ENCODE measurements around the gene ABI3BP.
A peak's percentile ranks its signal among the peaks of the same experiment; 100 is the strongest.

The ABI3BP gene

DNA sequence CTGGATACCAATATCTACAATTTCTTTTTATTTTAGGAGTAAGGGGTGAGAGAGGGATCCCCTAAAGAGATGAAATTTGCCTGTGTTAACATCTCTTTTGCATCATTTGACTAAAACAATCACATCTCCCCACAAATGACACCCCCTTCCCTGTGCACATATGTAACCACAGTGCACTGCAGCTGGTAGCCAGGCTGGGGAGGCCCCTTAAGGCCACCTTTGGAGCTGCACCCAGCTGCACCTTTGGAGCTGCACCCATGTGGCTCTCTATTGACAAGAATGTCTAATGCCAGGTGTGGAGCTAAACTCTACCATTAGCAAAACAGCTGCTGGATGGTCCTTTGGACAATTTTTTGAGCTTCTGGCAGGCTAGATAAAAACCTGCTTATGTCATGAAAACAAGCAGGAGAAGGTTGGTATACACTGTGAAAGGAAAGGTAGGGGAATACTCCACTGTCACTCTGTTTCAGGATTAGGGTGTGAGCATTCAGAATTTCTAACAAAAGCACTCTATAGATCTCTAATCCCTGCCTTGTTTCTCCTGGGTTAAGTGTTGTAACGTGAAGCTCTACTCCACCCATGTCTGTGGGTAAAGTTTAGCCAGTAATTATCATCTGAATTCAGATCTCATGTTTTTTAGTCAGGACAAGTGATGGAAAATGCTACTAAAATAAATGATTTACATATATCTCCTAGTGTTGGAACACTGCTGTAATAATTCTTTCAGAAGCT, 231.8 kb downstream of the ABI3BP start:
- DNase-seq, result peak in 1 of 2 experiments; percentile 29

DNA sequence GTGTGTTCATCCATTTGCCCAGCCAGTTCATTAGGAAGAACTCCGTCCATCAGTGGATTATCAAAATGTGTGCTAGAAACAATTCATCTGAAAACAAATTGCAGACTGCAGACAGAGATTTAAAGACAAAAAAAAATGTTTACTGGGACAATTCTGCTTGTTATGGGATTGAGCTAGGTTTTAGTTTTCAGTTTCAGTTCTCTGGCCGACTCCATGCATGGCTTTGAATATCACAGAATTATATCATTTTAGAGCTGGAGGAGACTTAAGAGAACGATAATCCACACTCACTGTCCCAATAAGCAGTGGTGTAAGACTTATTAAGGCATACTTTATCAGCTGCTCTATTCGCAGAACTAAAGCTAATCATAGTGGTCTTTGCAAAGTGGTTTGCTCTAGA, 232.8 kb downstream of the ABI3BP start:
- no peak for DNase-seq

DNA sequence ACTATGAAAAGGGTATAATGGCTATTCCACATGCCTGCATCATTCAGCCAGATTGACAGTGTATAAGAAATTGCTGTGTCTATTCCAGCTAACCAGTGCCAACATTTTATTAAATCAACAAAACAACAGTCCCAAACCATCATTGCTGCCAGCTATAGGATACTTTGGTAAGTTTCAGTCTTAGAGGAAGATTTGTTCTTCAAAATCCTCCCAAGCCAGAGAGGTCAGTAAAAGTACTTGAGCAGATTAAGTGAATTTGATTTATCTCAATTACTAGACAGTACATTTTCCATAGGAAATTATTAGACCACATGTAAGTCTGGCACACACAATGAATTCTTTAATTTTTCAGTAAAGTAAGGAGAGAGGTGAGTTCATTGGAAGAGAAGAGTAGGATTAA, 233.3 kb downstream of the ABI3BP start:
- DNase-seq, result no peak

DNA sequence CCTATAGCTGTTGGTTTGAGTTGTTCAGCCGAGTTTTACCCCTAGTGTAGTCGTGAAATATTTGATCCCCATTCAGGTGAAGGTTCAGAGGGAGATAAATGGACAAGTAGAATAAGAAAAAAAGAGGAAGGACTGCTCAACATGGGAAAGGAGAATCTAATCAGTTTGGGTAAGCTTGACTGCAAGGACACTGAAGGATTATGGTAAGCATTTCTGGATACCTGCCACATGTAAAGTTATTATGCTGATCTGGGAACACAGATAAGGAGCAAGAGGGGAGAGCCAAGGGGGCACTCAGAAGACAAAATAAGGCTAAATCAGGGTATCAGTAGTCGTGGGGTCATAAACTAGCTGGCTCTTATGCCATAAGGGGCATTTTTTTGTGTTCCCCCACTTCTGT, 234.1 kb downstream of the ABI3BP start:
- no peak for DNase-seq

DNA sequence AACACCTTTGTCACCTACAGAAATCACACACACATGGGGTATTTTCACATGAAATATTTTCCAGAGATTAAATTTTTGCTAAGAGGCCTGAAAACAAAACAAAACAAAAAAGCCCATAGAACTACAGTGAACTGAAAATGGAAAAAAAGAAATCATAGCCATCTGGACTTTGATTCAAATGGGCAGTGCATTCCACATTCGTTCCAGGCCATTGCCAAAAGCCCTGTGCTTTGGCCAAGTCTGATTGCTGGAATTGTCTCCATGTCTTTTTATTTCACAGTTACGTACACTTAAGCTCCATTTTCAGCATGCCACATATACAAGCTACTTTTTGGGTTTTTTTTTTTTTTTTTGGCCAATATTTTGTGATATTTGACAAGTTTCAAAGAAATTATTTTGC, 236.8 kb downstream of the ABI3BP start:
- DNase-seq, result no peak

DNA sequence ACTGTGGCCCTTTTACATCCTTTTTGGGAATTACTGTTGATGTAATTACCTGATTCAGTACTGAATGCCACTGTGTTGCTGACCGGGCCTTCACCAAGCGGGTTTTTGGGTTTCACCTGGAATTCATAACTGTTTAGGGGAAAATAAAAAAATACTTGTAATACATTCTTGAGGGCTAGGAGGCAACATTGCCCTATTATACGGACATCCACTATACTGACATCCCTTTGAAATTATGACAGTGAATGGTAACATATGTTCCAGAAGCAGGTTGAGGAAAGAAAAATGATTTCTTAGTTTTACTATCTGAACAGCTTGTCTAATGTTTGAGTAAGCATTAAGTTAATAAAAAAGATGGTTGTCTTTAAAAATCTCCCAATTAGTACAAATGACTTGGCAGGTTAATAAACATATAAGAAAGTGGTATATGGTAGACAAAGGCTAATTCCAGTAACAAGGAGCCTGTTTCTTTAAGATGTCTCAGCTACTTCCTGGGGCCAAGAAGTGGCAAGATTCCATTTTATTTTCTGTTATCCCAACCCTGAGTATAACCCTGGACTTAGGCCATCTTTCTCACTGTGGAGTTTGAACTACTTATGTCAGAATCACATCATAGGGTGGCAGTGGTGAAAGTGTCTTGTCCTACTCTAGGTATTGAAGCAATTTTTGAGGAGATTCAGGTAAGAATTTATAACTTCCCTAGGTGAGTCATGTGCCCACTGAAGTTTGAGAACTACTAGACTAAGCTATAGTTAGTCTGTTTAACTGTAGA, 238.5 kb downstream of the ABI3BP start:
- DNase-seq, result no peak

DNA sequence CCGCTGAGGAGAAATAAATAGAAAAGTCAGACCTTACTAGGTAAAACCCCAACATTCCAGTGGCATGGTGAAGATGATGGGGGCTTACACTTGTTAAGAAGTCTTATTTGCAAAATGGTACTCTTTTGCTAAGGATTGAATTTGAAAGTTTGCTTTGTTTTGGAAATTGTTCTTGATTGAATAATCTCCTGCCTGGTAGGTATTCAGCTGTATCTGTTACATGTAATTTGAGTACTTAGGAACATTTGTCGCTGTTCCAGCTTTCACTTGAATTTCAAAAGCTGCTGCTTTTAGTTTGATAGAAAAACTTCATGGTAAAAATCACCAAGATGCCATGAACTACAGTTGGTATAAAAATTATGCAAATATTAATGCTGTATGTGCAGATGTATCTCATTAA, 239.4 kb downstream of the ABI3BP start:
- no peak for DNase-seq

DNA sequence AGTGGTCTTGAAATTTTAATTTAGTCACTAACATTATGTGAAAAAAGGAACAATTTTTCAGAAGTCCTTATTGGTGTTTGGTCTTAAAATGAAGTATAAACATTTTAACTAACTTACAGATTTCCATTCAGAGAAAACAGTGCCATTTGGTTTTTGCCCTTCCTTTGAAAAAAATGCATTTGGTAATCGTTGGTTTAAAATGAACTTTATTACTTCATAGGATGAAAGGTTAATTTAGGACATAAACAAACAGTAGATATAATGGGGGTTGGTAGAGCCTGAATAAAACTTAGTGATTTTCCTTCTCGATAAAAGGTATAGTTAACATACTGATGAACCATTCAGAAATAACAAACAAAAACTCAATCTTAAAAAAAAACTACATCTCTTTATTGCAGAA, 244.3 kb downstream of the ABI3BP start:
- no peak for DNase-seq

DNA sequence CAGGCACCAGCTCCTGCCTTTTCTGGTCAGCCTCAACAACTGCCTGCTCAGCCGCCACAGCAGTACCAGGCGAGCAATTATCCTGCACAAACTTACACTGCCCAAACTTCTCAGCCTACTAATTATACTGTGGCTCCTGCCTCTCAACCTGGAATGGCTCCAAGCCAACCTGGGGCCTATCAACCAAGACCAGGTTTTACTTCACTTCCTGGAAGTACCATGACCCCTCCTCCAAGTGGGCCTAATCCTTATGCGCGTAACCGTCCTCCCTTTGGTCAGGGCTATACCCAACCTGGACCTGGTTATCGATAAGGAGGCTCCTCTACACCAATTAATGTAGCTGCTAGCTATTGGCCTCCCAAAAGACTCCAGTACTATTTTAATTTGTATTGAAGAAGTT, 245.0 kb downstream of the ABI3BP start:
- no peak for DNase-seq

DNA sequence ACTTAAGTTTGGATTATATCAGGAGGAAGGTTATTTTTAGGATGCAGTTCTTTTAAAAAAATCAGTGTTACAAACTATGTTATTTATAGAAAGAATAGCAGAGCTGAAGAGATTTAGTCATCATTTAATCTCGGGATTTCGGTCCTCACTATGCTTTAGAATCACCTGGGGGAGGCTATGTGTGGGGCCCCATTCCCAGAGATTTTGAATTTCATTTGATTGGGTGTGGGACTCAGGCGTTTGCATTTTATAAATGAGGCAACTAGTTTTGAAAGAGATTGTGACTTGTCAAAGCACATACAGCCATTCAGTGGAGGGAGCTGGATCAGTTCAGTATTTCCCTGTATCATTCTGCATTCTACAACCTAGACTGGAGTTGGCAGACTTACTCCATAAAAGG, 247.1 kb downstream of the ABI3BP start:
- no peak for DNase-seq

DNA sequence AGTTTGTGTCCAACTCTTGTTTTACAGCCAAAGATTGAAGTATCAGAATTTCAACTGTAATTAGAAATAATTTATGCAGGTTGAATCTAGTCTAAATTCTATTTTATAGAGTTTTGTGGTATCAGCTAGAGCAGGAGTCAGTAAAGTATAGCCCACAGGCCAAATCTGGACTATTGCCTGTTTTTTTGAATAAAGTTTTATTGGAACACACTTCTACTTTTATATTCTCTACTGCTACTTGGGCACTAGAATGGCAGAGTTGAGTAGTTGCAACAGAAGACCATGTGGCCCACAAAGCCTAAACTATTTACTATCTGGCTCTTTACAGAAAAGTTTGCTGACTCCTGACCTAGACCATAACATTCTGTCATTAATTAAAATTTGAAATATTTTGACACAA, 247.6 kb downstream of the ABI3BP start:
- DNase-seq, result no peak

DNA sequence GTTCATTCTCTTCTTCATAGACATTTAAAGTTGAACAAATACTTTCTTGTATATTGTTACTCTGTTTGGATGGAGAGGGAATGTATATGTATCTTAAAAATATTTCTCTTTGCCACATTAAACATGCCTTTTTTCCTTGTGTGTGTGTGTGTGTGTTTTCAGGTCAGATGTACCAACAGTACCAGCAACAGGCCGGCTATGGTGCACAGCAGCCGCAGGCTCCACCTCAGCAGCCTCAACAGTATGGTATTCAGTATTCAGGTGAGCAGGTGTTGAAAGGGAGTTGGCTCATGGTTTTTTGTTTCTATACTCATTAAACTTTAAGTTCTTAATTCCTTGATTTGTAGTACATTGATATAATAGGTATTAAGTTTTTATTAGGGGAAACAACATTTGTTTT, 248.6 kb downstream of the ABI3BP start:
- no peak for DNase-seq

DNA sequence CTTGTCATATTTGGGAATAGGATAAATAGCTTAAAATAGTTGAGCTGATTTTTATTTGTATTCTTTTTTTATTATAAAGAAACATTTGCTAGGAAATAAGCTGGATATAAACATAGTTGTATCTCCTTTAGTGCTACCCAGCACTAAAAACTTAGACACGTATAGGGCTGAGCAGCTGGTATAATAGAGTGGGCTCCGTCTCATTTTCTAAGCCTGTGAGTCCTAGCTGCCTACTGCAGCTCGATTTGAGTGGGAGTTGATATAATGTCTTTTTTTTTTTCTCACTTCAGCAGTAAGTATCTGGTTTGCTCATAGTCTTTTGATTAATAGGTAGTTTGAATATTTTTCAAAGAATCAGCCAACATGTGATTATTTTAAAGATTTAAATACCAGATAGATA, 249.7 kb downstream of the ABI3BP start:
- no peak for DNase-seq

DNA sequence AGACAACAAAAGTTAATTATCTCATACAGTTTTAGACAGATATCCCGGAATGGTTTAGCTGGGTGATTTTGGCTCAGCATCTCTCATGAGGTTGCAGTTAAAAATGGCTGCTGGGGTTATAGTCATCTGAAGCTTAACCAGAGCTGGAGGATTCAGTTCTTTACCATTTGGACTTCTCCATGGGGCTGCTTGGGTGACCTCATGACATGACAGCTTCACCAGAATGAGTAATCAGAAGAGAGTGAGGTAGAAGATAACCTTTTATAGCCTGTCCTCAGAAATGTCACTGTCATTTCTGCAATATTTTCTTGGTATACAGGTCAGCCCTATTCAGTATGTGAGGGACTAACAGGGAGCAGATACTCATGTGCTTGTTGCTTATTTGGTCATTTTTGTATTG, 253.0 kb downstream of the ABI3BP start:
- no peak for DNase-seq

DNA sequence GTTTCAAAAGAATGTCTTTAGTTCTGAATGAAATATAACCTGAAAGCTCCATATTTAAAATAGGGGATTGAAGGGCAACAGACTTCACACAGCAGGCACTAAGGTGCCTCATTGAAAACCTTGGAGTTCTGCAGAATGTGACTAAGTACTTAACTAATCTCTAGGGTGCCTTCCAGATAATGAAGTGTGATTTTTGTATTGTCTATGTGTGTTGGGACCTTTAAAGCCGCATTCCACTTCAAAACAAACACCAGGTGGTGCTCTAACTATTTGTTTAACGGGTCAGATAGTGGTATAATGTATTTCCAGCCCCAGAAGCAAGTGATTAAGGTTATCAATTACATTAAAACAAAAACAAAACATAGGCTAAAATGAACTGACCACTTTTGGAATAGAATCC, 255.9 kb downstream of the ABI3BP start:
- no peak for DNase-seq

DNA sequence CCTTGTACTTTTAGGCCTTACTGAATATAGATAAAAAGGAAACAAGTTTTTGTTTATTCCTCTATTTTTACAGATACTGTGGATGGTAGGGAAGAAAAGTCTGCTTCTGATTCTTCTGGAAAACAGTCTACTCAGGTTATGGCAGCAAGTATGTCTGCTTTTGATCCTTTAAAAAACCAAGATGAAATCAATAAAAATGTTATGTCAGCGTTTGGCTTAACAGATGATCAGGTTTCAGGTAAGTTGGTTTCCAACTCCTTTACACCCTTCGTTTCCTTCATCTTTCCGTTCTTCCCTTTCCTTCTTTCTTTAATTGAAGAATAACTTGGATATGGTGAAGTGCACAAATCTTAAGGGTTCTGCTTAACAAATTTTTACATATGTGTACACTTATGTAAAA, 260.8 kb downstream of the ABI3BP start:
- no peak for DNase-seq

DNA sequence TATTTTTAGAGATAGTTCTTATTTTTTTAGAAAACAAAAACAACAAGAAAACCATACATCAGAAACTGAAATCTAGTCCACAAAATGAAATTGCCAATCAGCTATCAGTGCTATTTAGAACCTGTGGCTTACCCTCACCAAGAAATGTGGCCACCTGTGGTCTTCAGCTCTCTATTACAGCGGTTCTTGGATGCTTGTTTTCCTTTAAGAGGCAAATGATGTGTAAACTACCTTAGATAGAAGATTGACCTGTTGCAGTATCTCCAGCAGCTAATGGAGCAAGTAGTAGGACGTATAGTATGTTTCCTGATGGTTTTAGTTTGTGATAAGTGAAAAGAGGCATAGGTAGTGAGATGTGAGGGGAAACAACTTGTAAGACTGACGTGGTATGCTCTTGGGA, 262.7 kb downstream of the ABI3BP start:
- DNase-seq, result no peak

DNA sequence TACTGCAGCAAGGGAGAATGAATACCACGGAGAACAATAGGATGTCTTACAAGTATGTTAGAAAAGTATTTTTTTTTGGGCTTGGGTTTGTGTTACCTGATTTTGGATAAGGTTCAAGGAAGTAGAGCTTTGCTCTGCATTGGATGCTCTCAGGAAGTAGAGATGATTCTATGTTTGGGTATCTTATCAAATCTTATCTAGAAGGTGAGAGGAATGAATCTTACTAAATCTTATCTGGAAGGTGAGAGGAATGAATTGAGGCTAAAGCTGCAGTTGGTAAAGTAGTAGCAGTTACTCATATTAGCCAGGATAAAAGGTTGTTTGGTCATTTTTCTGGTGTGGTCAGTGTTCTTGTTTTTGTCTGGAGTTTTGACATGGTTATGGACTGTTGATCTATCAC, 266.5 kb downstream of the ABI3BP start:
- no peak for DNase-seq

DNA sequence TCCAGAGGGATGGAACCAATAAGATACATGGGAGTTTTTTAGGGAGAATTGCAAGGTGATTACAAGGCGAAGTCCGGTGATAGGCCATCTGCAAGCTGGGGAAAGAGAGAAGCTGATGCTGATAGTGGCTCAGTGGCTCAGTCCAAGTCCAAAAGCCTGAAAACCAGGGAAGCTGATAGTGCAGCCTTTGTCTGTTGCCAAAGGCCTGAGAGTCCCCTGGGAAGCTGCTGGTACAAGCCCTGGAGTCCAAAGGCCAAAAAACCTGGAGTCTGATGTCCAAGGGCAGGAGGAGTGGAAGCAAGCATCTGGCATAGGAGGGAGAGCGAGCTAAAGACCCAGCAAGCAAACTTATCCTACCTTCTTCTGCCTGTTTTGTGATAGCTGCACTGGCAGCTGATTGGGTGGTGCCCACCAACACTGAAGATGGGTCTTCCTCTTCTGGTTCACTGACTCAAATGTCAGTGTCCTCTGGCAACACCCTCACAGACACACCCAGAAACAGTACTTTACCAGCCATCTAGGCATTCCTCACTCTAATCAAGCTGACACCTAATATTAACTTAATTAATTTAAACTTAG, 267.2 kb downstream of the ABI3BP start:
- DNase-seq, result no peak

DNA sequence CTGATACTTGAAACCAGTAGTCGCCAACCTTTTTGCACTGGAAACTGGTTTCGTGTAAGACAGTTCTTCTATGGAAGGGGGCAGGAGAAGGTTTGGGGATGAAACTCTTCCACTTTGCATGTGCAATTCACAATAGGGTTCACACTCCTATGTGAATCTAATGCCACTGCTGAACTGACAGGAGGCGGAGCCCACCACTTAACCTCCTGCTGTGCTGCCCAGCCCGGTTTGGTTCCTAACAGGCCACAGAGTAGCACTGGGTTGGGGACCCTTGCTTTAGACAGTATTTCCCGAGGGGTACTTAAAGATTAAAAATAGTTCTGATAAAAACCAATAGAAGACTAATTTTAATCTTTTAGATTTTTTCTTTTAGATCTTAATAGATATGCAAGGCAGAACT, 272.8 kb downstream of the ABI3BP start:
- no peak for DNase-seq

DNA sequence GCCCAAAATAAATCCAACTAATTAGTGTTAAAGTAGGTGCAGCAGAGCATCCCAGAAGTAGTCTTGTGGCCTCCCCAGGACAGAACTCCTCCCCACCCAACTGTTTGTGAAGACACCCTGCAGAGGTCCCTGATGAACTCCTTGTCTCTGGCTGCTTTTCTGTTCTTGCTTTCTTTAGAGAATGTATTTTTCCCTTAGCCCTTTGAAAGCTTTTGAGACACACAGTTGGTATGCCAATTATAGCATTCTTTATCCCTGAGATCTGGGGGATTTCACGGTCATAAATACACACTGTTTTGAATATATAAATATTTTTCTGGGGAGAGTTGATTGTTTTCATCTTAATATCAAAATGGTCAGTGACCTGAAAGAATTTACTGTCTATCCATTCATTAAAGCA, 274.1 kb downstream of the ABI3BP start:
- no peak for DNase-seq

DNA sequence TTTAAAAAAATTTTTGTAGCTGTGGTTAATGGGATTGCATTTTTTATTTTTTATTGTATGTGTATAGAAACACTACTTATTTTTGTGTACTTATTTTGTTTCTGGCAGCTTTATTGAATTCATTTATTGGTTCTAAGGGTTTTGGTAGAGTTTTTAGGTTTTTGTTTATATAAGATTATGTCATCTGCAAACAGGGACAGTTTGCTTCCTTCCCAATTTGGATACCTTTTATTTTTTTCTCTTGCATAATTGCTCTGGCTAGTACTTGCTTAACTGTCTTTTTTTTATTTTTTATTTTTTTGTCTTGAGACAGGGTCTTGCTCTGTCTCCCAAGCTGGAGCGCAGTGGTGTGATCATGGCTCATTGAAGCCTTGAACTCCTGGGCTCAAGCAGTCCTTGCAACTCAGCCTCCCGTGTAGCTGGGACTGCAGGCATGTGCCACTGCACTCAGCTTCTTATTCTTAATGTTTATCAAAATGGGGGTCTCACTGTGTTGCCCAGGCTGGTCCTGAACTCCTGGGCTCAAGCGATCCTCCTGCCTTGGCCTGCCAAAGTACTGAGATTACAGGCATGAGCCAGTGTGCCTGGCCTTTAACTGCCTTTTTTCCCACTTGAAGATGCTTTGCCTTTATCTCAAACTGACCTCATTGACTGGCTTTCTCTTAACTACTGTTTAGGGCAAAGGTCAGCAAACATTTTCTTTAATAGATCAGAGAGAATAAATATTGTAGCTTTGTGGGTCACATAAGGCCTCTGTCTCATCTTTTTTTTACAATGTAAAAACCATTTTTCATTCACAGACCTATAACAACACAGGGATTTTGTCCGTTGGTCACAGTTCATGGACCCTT, 275.4 kb downstream of the ABI3BP start:
- no peak for DNase-seq

DNA sequence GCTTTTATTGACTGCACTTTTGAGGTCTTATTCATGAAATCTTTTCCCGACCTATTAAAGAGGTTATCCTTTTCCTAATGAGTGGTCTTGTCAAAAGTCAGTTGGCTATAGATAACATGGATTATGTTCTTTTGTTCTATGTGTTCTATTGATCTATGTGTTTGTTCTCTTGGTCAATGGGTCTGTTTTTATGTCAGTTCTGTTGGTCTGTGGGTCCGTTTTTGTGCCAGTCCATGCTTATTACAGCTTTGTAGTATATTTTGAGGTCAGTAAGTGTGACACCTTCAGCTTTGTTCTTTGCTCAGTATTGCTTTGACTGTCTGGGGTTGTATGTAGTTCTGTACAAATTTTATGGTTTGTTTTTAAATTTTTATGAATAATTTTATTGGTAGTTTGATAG, 276.2 kb downstream of the ABI3BP start:
- no peak for DNase-seq

Measured in SHP77 (cell line).